ENCODE data around the gene PAPSS1.

Gene PAPSS1

GRCh38 chr4:107619731-107620130, 100.3 kb downstream of the PAPSS1 start:
- DNase-seq, result no peak

- no peak for DNase-seq
Observed at GRCh38 chr4:107619066-107619465, 101.0 kb downstream of the PAPSS1 start.

GRCh38 chr4:107618656-107619055, 101.4 kb downstream of the PAPSS1 start:
- no peak for DNase-seq

- no peak for DNase-seq
Observed at GRCh38 chr4:107616838-107617389, 103.1 kb downstream of the PAPSS1 start.

- no peak for DNase-seq
Observed at GRCh38 chr4:107615809-107616208, 104.2 kb downstream of the PAPSS1 start.

GRCh38 chr4:107603430-107603829, 116.6 kb downstream of the PAPSS1 start:
- no peak for DNase-seq

GRCh38 chr4:107600983-107601382, 119.1 kb downstream of the PAPSS1 start:
- DNase-seq, result no peak

GRCh38 chr4:107600436-107600835, 119.6 kb downstream of the PAPSS1 start:
- DNase-seq, result no peak

GRCh38 chr4:107599841-107600240, 120.2 kb downstream of the PAPSS1 start:
- no peak for DNase-seq

GRCh38 chr4:107593230-107593629, 126.8 kb downstream of the PAPSS1 start:
- DNase-seq, result no peak

- no peak for DNase-seq
Observed at GRCh38 chr4:107592519-107592918, 127.5 kb downstream of the PAPSS1 start.

GRCh38 chr4:107589269-107589668, 130.8 kb downstream of the PAPSS1 start:
- no peak for DNase-seq

- DNase-seq, result no peak
Observed at GRCh38 chr4:107586371-107586770, 133.7 kb downstream of the PAPSS1 start.

GRCh38 chr4:107579099-107579498, 140.9 kb downstream of the PAPSS1 start:
- DNase-seq, result no peak

- no peak for DNase-seq
Observed at GRCh38 chr4:107578321-107578720, 141.7 kb downstream of the PAPSS1 start.

GRCh38 chr4:107577743-107578142, 142.3 kb downstream of the PAPSS1 start:
- DNase-seq, result no peak

- DNase-seq, result no peak
Observed at GRCh38 chr4:107575243-107575642, 144.8 kb downstream of the PAPSS1 start.

GRCh38 chr4:107572281-107572680, 147.8 kb downstream of the PAPSS1 start:
- no peak for DNase-seq

- DNase-seq, result no peak
Observed at GRCh38 chr4:107570952-107571351, 149.1 kb downstream of the PAPSS1 start.

- DNase-seq, result no peak
Observed at GRCh38 chr4:107564326-107564725, 155.7 kb downstream of the PAPSS1 start.
